ENCODE results near the gene PATZ1. TPM values are rescaled to one million over a fixed set of nuclear protein-coding genes. Genes with fewer than 3 reads are reported as not detected.

PATZ1 gene
- total RNA-seq, 1 experiment from 2014 or later, result 17.8 TPM

GRCh38 chr22:31284281-31285155 lies 61.6 kb downstream of the PATZ1 start:
- no peak for DNase-seq (ENCODE audit: low read depth)

GRCh38 chr22:31282748-31283468 lies 63.2 kb downstream of the PATZ1 start:
- no peak for DNase-seq (ENCODE audit: low read depth)

DNA sequence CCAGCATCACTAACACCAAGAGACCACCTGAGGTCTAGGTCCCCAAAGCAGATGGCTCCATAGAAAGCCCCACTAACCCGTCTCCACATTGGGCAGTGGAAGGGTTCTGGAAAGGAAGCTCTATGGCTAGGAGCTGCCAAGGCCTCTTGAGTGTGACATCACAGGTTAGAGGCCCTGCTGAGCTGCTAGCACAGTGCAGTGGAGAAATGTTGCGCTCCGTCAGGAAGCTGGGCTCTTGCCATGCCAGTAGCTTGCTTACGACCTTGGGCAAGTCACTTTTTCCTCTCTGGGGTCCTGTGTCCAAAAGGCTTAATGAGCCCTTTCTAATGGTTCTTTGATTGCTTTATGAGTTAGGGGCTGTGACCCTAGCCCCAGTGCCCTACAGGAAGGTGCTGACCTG lies 64.4 kb downstream of the PATZ1 start:
- DNase-seq (ENCODE audit: low read depth), result no peak

- peak; percentile 23 for DNase-seq (ENCODE audit: low read depth)
Measured at GRCh38 chr22:31279821-31280505, 66.2 kb downstream of the PATZ1 start.

DNA sequence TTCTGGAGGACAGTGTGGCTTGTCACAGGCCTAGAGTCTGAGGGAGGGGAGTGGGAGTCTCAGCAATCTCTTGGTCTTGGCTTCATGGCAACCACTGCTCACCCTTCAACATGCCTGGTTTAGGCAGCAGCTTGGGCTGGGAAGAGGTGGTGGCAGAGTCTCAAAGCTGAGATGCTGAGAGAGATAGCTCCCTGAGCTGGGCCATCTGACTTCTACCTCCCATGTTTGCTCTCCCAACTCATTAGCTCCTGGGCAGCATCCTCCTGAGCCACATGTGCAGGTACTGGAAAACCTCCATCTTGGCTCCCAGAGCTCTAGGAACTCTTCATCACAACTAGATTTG lies 66.8 kb downstream of the PATZ1 start:
- DNase-seq (ENCODE audit: low read depth), result no peak

DNA sequence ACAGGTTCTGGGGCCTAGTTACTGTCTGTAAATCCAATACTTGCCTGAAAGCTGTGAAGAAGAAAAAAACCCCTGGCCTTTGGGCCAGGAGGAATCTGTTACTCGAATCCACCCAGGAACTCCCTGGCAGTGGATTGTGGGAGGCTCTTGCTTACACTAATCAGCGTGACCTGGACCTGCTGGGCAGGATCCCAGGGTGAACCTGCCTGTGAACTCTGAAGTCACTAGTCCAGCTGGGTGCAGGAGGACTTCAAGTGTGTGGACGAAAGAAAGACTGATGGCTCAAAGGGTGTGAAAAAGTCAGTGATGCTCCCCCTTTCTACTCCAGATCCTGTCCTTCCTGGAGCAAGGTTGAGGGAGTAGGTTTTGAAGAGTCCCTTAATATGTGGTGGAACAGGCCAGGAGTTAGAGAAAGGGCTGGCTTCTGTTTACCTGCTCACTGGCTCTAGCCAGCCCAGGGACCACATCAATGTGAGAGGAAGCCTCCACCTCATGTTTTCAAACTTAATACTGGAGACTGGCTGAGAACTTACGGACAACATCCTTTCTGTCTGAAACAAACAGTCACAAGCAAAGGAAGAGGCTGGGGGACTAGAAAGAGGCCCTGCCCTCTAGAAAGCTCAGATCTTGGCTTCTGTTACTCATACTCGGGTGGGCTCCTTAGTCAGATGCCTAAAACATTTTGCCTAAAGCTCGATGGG lies 67.4 kb downstream of the PATZ1 start:
- DNase-seq (ENCODE audit: low read depth), result no peak

- no peak for DNase-seq (ENCODE audit: low read depth)
Measured at GRCh38 chr22:31278151-31278621, 68.0 kb downstream of the PATZ1 start.

DNA sequence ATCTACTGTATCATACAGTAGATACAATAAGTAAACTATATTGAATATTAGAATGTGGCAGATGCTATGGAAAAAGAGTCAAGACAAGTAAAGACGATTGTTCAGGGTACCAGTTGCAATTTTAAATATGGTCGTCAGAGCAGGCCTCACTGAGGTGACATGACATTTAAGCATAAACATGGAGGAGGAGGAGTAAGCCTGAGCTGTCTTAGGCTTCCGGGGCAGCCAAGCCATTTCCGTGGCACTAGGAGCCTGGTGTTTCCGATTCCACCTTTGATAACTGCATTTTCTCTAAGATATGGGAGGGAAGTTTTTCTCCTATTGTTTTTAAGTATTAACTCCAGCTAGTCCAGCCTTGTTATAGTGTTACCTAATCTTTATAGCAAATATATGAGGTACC lies 68.4 kb downstream of the PATZ1 start:
- DNase-seq (ENCODE audit: low read depth), result no peak

DNA sequence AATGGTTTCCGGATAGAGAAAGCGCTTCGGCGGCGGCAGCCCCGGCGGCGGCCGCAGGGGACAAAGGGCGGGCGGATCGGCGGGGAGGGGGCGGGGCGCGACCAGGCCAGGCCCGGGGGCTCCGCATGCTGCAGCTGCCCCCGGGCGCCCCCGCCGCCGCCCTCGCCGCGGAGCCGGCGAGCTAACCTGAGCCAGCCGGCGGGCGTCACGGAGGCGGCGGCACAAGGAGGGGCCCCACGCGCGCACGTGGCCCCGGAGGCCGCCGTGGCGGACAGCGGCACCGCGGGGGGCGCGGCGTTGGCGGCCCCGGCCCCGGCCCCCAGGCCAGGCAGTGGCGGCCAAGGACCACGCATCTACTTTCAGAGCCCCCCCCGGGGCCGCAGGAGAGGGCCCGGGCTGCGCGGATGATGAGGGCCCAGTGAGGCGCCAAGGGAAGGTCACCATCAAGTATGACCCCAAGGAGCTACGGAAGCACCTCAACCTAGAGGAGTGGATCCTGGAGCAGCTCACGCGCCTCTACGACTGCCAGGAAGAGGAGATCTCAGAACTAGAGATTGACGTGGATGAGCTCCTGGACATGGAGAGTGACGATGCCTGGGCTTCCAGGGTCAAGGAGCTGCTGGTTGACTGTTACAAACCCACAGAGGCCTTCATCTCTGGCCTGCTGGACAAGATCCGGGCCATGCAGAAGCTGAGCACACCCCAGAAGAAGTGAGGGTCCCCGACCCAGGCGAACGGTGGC lies 69.5 kb downstream of the PATZ1 start:
- no peak for DNase-seq (ENCODE audit: low read depth)

Small RNA genes within 50 kb of the gene (small RNA-seq; reads per million reads assigned to genes)
- gene RNA5SP496 (not detected), gene RNU6-338P (not detected)

Other genes with a start within 250 kb of the PATZ1 start
- 11.0 and 15.9 TPM in 2 replicates for gene SELENOM, start 238.8 kb downstream of the PATZ1 start, total RNA-seq (2014; rRNA removed; shearing (Covaris generic))
- gene INPP5J, start 223.4 kb downstream of the PATZ1 start, total RNA-seq (2014; rRNA removed; shearing (Covaris generic)), result 0.23 and 0.88 TPM in 2 replicates
- gene PLA2G3, start 205.8 kb downstream of the PATZ1 start, total RNA-seq (2014; rRNA removed; shearing (Covaris generic)), result 0.17 and 0.37 TPM in 2 replicates
- 18.5 and 20.4 TPM in 2 replicates for gene RNF185, start 186.2 kb downstream of the PATZ1 start, total RNA-seq (2014; rRNA removed; shearing (Covaris generic))
- 18.7 and 19.9 TPM in 2 replicates for gene LIMK2, start 134.0 kb downstream of the PATZ1 start, total RNA-seq (2014; rRNA removed; shearing (Covaris generic))
- gene PIK3IP1, start 53.9 kb downstream of the PATZ1 start, total RNA-seq (2014; rRNA removed; shearing (Covaris generic)), result 1.1 and 1.3 TPM in 2 replicates
- 77.4 and 78.5 TPM in 2 replicates for gene DRG1, start 53.3 kb upstream of the PATZ1 start, total RNA-seq (2014; rRNA removed; shearing (Covaris generic))
- gene EIF4ENIF1, start 143.5 kb upstream of the PATZ1 start, total RNA-seq (2014; rRNA removed; shearing (Covaris generic)), result 7.3 and 12.4 TPM in 2 replicates
- 18.3 and 20.1 TPM in 2 replicates for gene SFI1, start 150.2 kb upstream of the PATZ1 start, total RNA-seq (2014; rRNA removed; shearing (Covaris generic))